Keratinocyte (primary cell): ENCODE measurements around the gene CYB561A3. TPM values are rescaled to one million over a fixed set of nuclear protein-coding genes. Genes with fewer than 3 reads are reported as not detected.

Experiments
- DNase-seq: peaks from one replicate; pipeline ENCODE4 v3.0.0-alpha.2; 2011; ENCODE audit warnings: low read depth, missing footprints, low spot score
- FAIRE-seq: peaks from 2 replicates; lab custom pipeline; 2011; peaks lifted over from hg19 to GRCh38; lab: Jason Lieb, UNC
- H2AFZ ChIP-seq: 2 replicates; pipeline ENCODE4 v1.6.0; 2012; ENCODE audit warnings: low read length, control low read depth, inconsistent platforms; ENCODE audit not compliant: control insufficient read depth
- H3K27ac ChIP-seq: 2 replicates; pipeline ENCODE4 v1.5.1; 2011; ENCODE audit warnings: low read length; ENCODE audit not compliant: control insufficient read depth, insufficient read depth
- H3K27me3 ChIP-seq: 3 replicates; pipeline ENCODE4 v1.6.0; 2011; ENCODE audit warnings: low read length; ENCODE audit not compliant: control insufficient read depth, insufficient read depth; ENCODE audit errors: extremely low read depth
- H3K36me3 ChIP-seq, 2 experiments: 2 replicates in 1 of 2; 3 replicates in 1 of 2; pipeline ENCODE4 v1.5.1; 2011; ENCODE audit warnings: low read length in 2 of 2, mild to moderate bottlenecking in 1 of 2; ENCODE audit not compliant: control insufficient read depth in 2 of 2, insufficient read depth in 2 of 2; ENCODE audit errors: extremely low read depth in 1 of 2
- H3K4me1 ChIP-seq: 3 replicates; pipeline ENCODE4 v1.5.1; 2011; ENCODE audit warnings: low read length; ENCODE audit not compliant: control insufficient read depth, insufficient read depth; ENCODE audit errors: extremely low read depth
- H3K4me2 ChIP-seq: 3 replicates; pipeline ENCODE4 v1.6.0; 2011; ENCODE audit warnings: low read depth, low read length; ENCODE audit not compliant: control insufficient read depth, insufficient read depth; ENCODE audit errors: extremely low read depth
- H3K4me3 ChIP-seq, 3 experiments: fragments of 200-600 bp in 1 of 3; sonication (generic) in 1 of 3; 2 replicates in 2 of 3; 3 replicates in 1 of 3; pipeline ENCODE4 v1.5.1; 2011 to 2016; ENCODE audit warnings: low read length in 3 of 3, mild to moderate bottlenecking in 3 of 3, control low read depth in 2 of 3, inconsistent platforms in 1 of 3, low read depth in 1 of 3, mixed read lengths in 1 of 3, mixed run types in 1 of 3, moderate library complexity in 1 of 3; ENCODE audit not compliant: control insufficient read depth in 2 of 3, insufficient read depth in 2 of 3; ENCODE audit errors: extremely low read depth in 1 of 3
- H3K79me2 ChIP-seq: 2 replicates; pipeline ENCODE4 v1.6.0; 2012; ENCODE audit warnings: low read length; ENCODE audit not compliant: control insufficient read depth, insufficient read depth
- H3K9ac ChIP-seq: 3 replicates; pipeline ENCODE4 v1.6.0; 2011; ENCODE audit warnings: low read length; ENCODE audit not compliant: control insufficient read depth, insufficient read depth; ENCODE audit errors: extremely low read depth
- H3K9me1 ChIP-seq: 3 replicates; pipeline ENCODE4 v1.6.0; 2011; ENCODE audit warnings: low read length; ENCODE audit not compliant: control insufficient read depth, insufficient read depth; ENCODE audit errors: extremely low read depth
- H3K9me3 ChIP-seq: 2 replicates; pipeline ENCODE4 v1.5.1; 2012; ENCODE audit warnings: low read depth, low read length; ENCODE audit not compliant: control insufficient read depth
- H4K20me1 ChIP-seq: 3 replicates; pipeline ENCODE4 v1.6.0; 2011; ENCODE audit warnings: low read length; ENCODE audit not compliant: control insufficient read depth, insufficient read depth; ENCODE audit errors: extremely low read depth
- CTCF ChIP-seq, 3 experiments: IDR thresholded peaks in 1 of 3; conservative IDR thresholded peaks in 1 of 3; optimal IDR thresholded peaks in 1 of 3; 2 replicates in 2 of 3; 3 replicates in 1 of 3; pipeline versions ENCODE3 to v1.5.1; 2011; ENCODE audit warnings: low read length in 3 of 3, mild to moderate bottlenecking in 3 of 3, moderate library complexity in 2 of 3, control low read depth in 1 of 3, inconsistent platforms in 1 of 3; ENCODE audit not compliant: insufficient read depth in 2 of 3; ENCODE audit errors: extremely low read depth in 1 of 3
- EZH2 ChIP-seq: IDR thresholded peaks from one replicate; pipeline ENCODE4 v1.6.1; 2012; ENCODE audit warnings: inconsistent platforms, mild to moderate bottlenecking, low read length, moderate library complexity
- dilution Hi-C: fragments of 300-500 bp; cut with MboI; formaldehyde crosslinking; loops from one replicate; pipeline ENCODE4 v1.7.0; 2020; ENCODE audit warnings: low sequenced_read_pairs; ENCODE audit not compliant: extremely low pct_ligation_motif_present
- polyA plus RNA-seq, 5 experiments: library from polyadenylated mRNA; depleted of rRNA in 3 of 5; stranded (reverse) in 3 of 5; stranded (forward) in 1 of 5; unstranded in 1 of 5; fragments of >200 nt; gene quantifications; 1 replicate in 1 of 5; 2 replicates in 3 of 5; 3 replicates in 1 of 5; pipeline versions ENCODE4 v1.2.1 to v1.2.3, GENCODE V29; 2011 to 2012; ENCODE audit warnings: missing spikeins in 2 of 5, low read depth in 1 of 5, low replicate concordance in 1 of 5

CYB561A3 gene
- polyA plus RNA-seq, 1 donor (not counting 4 experiments of a cell fraction or from before 2014, with no cell fraction given) = 42.3 TPM

DNA sequence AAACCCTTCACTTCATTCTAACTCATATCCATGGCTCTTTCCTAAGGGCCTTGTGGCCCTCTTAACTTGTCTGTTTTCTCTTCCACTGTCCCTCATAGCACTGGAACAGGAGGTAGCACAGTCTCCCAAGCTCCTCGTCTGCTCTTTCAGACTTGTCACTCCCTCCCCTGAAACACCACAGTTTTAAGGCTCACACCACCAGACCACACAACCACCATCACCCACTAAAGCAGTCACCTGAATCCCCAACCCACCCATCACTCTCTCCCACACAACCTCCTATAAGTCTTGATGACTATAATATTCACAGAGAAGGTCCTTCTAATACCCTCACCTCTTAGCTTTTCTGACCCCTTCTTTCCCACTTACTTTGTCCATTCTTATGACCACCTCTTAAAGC lies 55.5 kb downstream of the CYB561A3 start:
- Histone ChIP-seq H3K9ac (no peak overlapping the region), H3K27me3 (no peaks in the 10 kb centered on the region), H3K9me1 (no peaks in the 10 kb centered on the region), H4K20me1 (peaks cover 8% of the 10 kb centered on the region), H3K36me3 (peaks cover 50 to 60% of the 10 kb centered on the region in 2 experiments), H2AFZ (no peak overlapping the region), H3K27ac (no peak overlapping the region), H3K4me1 (no peaks in the 10 kb centered on the region), H3K9me3 (no peaks in the 10 kb centered on the region), H3K79me2 (no peaks in the 10 kb centered on the region), H3K4me2 (no peak overlapping the region), H3K4me3 (no peak overlapping the region)
- TF ChIP-seq EZH2 (no peak), CTCF (optimal IDR thresholded peaks at IDR 0.05 in 1 of 3, IDR thresholded peaks at IDR 0.05 in 1 of 3, conservative IDR thresholded peaks at IDR 0.05 in 1 of 3; ENCODE audit: extremely low read depth in 1 of 3, insufficient read depth in 2 of 3, low read length in 3 of 3) (no peak)
- dilution Hi-C loops = no loop called here
- DNase-seq = no peak
- no peak for FAIRE-seq

GRCh38 chr11:61305417-61305816 lies 56.3 kb downstream of the CYB561A3 start:
- Histone ChIP-seq H3K4me3 (no peak overlapping the region), H3K9ac (no peak overlapping the region), H2AFZ (no peak overlapping the region), H3K4me2 (no peak overlapping the region), H3K4me1 (no peaks in the 10 kb centered on the region), H3K27ac (no peak overlapping the region), H4K20me1 (peaks cover 8% of the 10 kb centered on the region), H3K9me1 (no peaks in the 10 kb centered on the region), H3K79me2 (no peaks in the 10 kb centered on the region), H3K36me3 (peaks cover 49 to 57% of the 10 kb centered on the region in 2 experiments), H3K27me3 (no peaks in the 10 kb centered on the region), H3K9me3 (no peaks in the 10 kb centered on the region)
- dilution Hi-C loops = no loop called here
- TF ChIP-seq CTCF (optimal IDR thresholded peaks at IDR 0.05 in 1 of 3, IDR thresholded peaks at IDR 0.05 in 1 of 3, conservative IDR thresholded peaks at IDR 0.05 in 1 of 3; ENCODE audit: extremely low read depth in 1 of 3, insufficient read depth in 2 of 3, low read length in 3 of 3) (no peak), EZH2 (no peak)
- FAIRE-seq (no peak), DNase-seq (no peak)
